Measurements from ENCODE around the gene PHC2.

GRCh38 chr1:33370827-33371226, 60.1 kb downstream of the PHC2 start:
- TF ChIP-seq EGR1 (IDR thresholded peaks at IDR 0.05) (no peak), RAD21 (IDR thresholded peaks at IDR 0.05; ENCODE audit: low read depth) (no peak), ZBTB7A (IDR thresholded peaks at IDR 0.05; ENCODE audit: low read depth) (no peak), FOXM1 (IDR thresholded peaks at IDR 0.05; ENCODE audit: borderline replicate concordance, low read depth) (no peak), MAX (IDR thresholded peaks at IDR 0.05) (no peak), YY1 (IDR thresholded peaks at IDR 0.05; ENCODE audit: low read depth) (no peak), EP300 (IDR thresholded peaks at IDR 0.05; ENCODE audit: borderline replicate concordance) (no peak), TCF12 (IDR thresholded peaks at IDR 0.05; ENCODE audit: low read depth) (no peak), CREB1 (IDR thresholded peaks at IDR 0.05; ENCODE audit: low read depth) (no peak), REST (IDR thresholded peaks at IDR 0.05; ENCODE audit: low read depth) (no peak)
